Natural killer cell (primary cell): ENCODE measurements around the gene SLIT1. TPM values are rescaled to one million over a fixed set of nuclear protein-coding genes. Genes with fewer than 3 reads are reported as not detected.

Experiments
- ATAC-seq, 3 donors: fragments of 150-1000 bp in 2 of 3; fragments of 200-7000 bp in 1 of 3; cut with Tn5 transposase; 1 replicate in 1 of 3; 2 replicates in 2 of 3; pipeline ENCODE4 v1.10.0; 2021; ENCODE audit warnings: mild to moderate bottlenecking in 2 of 3, moderate library complexity in 2 of 3
- DNase-seq, 2 donors: peaks; one replicate each; pipeline versions ENCODE4 v3.0.0 to v3.0.0-alpha.2; 2013 to 2021; ENCODE audit warnings: mixed read lengths in 1 of 2
- H3K27ac ChIP-seq: one replicate; pipeline ENCODE4 v1.5.1; 2013; ENCODE audit warnings: mild to moderate bottlenecking, low read length
- H3K27me3 ChIP-seq: one replicate; pipeline ENCODE4 v1.6.1; 2013; ENCODE audit warnings: low read length; ENCODE audit not compliant: control insufficient read depth, insufficient read depth
- H3K36me3 ChIP-seq: one replicate; pipeline ENCODE4 v1.6.1; 2013; ENCODE audit warnings: low read length; ENCODE audit not compliant: control insufficient read depth, insufficient read depth
- H3K4me1 ChIP-seq: one replicate; pipeline ENCODE4 v1.6.1; 2013; ENCODE audit warnings: low read length; ENCODE audit not compliant: control insufficient read depth, insufficient read depth
- H3K4me3 ChIP-seq: one replicate; pipeline ENCODE4 v1.5.1; 2013; ENCODE audit warnings: low read length
- H3K9me3 ChIP-seq: one replicate; pipeline ENCODE4 v1.6.1; 2013; ENCODE audit warnings: low read length; ENCODE audit not compliant: control insufficient read depth, insufficient read depth
- H3K27ac Mint-ChIP-seq, 2 donors: one replicate each; pipeline ENCODE4 v1.8.0; 2022; ENCODE audit warnings: mild to moderate bottlenecking in 2 of 2, mixed read lengths in 2 of 2, moderate library complexity in 1 of 2
- H3K27me3 Mint-ChIP-seq, 2 donors: one replicate each; pipeline ENCODE4 v1.8.0; 2022; ENCODE audit warnings: low read depth in 2 of 2, mixed read lengths in 2 of 2
- H3K36me3 Mint-ChIP-seq: one replicate; pipeline ENCODE4 v1.8.0; 2022; ENCODE audit warnings: mixed read lengths
- H3K4me1 Mint-ChIP-seq, 2 donors: one replicate each; pipeline ENCODE4 v1.8.0; 2022; ENCODE audit warnings: mixed read lengths in 2 of 2
- H3K4me3 Mint-ChIP-seq: one replicate; pipeline ENCODE4 v1.8.0; 2022; ENCODE audit warnings: mild to moderate bottlenecking, moderate library complexity, mixed read lengths
- H3K9me3 Mint-ChIP-seq, 2 donors: one replicate each; pipeline ENCODE4 v1.8.0; 2022; ENCODE audit warnings: mixed read lengths in 2 of 2
- WGBS: methylation state at CpG from one replicate; pipeline ENCODE4 v1.1.7; 2013; ENCODE audit warnings: missing lambda C conversion rate; ENCODE audit not compliant: insufficient coverage; 5-methylcytosine and 5-hydroxymethylcytosine counted together
- intact Hi-C: fragments of 100-400 bp; cut with micrococcal nuclease; formaldehyde crosslinking; loops from one replicate; pipeline ENCODE4 v1.14.2; 2022
- total RNA-seq, 4 donors: library from RNA; stranded (reverse); fragments of 120-200 nt in 1 of 4; gene quantifications; one replicate each; pipeline versions ENCODE4 v1.2.3 to v1.2.4, GENCODE V29; 2013 to 2022
- TF ChIP-seq, protein P1 (sequence below): fragments of 200-600 bp; IDR thresholded peaks from one replicate; pipeline ENCODE4 v1.8.0; 2022; ENCODE audit warnings: antibody characterized with exemption

SLIT1 gene
- total RNA-seq, 3 donors from 2014 or later (not counting 1 experiment from before 2014, with no cell fraction given): 0.28 to 1.5 (median 1.1) TPM

DNA sequence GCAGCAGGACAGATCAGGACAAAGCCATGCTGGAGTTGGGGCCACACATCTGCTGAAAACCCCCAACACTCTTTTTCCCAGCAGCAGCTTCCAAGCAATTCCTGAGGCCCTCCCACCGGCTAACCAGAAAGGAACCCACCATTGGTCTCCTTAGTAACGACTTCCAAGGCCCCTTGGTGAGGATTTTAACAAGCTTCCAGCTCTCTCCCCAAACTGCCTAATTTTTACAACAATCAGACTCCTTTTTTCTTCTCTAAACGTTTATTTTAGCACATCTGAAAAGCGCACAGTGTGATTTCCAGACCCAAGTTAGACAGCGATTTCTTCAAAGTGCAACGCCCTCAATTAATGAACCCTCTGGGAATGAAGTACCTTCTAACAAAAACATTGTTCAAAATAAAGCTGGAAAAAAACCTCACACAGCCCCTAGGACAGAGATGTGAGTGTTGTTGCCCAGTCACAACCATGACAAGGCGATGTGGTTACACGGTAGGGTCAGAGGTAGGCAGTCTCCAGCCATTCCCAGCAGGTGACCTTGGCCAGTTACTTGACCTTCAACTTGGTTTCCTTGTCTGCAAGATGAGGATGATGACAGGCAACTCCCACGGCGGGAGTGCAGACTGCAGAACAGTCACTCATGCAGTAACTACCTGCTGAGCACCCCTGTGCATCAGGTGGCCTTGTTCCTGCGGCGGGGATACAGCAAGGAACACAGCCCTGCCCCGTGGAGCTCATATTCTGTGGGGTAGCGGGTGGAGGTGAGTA lies 82.3 kb downstream of the SLIT1 start:
- Mint-ChIP-seq H3K36me3 (no peaks in the 10 kb centered on the region), H3K27ac (no peak overlapping the region), H3K4me3 (no peak overlapping the region), H3K4me1 (peaks cover under 1 to 14% of the 10 kb centered on the region in 2 donors), H3K9me3 (no peaks in the 10 kb centered on the region), H3K27me3 (peaks cover 7 to 16% of the 10 kb centered on the region in 2 donors)
- Histone ChIP-seq H3K4me3 (no peak overlapping the region), H3K27ac (no peak overlapping the region), H3K27me3 (no peaks in the 10 kb centered on the region), H3K9me3 (no peaks in the 10 kb centered on the region), H3K4me1 (peaks cover 13% of the 10 kb centered on the region), H3K36me3 (no peaks in the 10 kb centered on the region)
- ATAC-seq (no peak), DNase-seq (no peak)
- TF ChIP-seq, protein P1, sequence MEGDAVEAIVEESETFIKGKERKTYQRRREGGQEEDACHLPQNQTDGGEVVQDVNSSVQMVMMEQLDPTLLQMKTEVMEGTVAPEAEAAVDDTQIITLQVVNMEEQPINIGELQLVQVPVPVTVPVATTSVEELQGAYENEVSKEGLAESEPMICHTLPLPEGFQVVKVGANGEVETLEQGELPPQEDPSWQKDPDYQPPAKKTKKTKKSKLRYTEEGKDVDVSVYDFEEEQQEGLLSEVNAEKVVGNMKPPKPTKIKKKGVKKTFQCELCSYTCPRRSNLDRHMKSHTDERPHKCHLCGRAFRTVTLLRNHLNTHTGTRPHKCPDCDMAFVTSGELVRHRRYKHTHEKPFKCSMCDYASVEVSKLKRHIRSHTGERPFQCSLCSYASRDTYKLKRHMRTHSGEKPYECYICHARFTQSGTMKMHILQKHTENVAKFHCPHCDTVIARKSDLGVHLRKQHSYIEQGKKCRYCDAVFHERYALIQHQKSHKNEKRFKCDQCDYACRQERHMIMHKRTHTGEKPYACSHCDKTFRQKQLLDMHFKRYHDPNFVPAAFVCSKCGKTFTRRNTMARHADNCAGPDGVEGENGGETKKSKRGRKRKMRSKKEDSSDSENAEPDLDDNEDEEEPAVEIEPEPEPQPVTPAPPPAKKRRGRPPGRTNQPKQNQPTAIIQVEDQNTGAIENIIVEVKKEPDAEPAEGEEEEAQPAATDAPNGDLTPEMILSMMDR: no peak
- intact Hi-C loops: no loop called here
- WGBS: 88% methylated on average over 14 of the region's 14 CpGs

DNA sequence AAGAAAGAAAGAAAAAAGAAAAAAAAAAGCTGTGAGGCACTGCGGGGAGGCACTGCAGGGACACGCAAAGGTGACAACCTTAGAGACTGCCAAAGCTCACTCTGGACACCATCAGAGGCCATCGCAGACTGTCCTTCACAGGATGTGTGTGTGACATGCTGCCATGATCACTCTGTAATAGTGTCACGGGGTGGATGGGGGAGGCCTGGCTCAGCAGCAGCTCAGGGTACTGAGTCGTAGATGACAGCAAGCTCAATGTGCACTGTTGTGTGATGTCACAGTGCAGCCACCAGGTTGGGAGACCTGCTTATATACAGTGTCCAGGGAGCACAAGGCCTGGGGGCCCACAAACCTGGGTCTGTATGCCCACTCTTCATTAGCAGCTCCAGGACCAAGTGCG lies 83.3 kb downstream of the SLIT1 start:
- ATAC-seq (no peak), DNase-seq (no peak)
- Mint-ChIP-seq H3K27me3 (peaks cover 17 to 21% of the 10 kb centered on the region in 2 donors), H3K4me1 (peaks cover 11 to 15% of the 10 kb centered on the region in 2 donors), H3K36me3 (no peaks in the 10 kb centered on the region), H3K9me3 (no peaks in the 10 kb centered on the region), H3K4me3 (no peak overlapping the region), H3K27ac (no peak overlapping the region)
- intact Hi-C loops: no loop called here
- H3K4me3 ChIP-seq: no peak overlapping the region
- 77% methylated on average over 6 of the region's 6 CpGs for WGBS
- TF ChIP-seq, protein P1: no peak
- H3K36me3 ChIP-seq: no peaks in the 10 kb centered on the region
- peaks cover 12% of the 10 kb centered on the region for H3K4me1 ChIP-seq
- H3K27ac ChIP-seq: no peak overlapping the region
- H3K9me3 ChIP-seq: no peaks in the 10 kb centered on the region
- no peaks in the 10 kb centered on the region for H3K27me3 ChIP-seq

DNA sequence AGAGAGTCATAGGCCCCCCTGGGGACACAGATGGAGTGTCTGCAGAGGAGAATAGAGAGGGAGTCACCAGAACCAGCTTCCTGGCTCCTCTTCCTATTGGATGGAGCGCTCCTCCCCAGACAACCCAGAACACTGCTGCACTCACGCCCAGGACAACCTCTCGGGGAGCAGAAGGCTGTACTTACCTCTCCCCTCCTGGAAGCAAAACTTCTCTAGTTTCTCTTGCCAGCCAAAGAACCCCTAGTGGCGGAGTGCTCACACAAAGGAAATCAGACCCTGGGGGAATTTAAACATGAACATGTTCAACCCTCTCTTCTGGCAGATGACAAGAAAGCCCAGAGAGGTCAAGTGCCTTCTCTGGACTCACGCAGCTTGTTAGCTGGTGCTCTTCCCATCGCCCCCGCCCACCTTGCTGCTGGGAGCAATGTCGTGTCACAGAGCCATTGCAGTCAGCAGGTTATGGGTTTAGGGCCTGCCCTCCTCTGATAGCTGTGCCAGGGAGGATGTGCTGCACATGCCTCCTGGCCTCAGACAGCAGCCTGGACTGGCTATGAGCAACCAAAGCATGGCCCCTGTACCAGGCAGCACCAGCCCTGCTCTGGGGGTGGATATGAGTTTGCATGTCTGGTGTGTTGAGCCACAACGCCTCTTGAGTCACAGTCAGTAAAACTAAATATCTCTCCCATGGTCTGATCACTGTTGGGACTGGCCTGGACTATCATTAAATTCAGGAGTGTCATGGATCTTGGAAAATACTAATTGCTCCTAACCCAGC lies 84.4 kb downstream of the SLIT1 start:
- H3K4me3 ChIP-seq: no peak overlapping the region
- Mint-ChIP-seq H3K36me3 (no peaks in the 10 kb centered on the region), H3K27ac (no peak overlapping the region), H3K4me1 (peaks cover 22 to 25% of the 10 kb centered on the region in 2 donors), H3K9me3 (no peaks in the 10 kb centered on the region), H3K4me3 (no peak overlapping the region), H3K27me3 (peaks cover 18 to 23% of the 10 kb centered on the region in 2 donors)
- H3K27me3 ChIP-seq: no peaks in the 10 kb centered on the region
- intact Hi-C loops: no loop called here
- DNase-seq (no peak), ATAC-seq (no peak)
- 80% methylated on average over 8 of the region's 9 CpGs for WGBS
- TF ChIP-seq, protein P1: no peak
- no peaks in the 10 kb centered on the region for H3K36me3 ChIP-seq
- H3K4me1 ChIP-seq: peaks cover 20% of the 10 kb centered on the region
- H3K27ac ChIP-seq: no peak overlapping the region
- no peaks in the 10 kb centered on the region for H3K9me3 ChIP-seq
